Type B pancreatic cell (in vitro differentiated cells): ENCODE data around the gene WWTR1. TPM values are rescaled to one million over a fixed set of nuclear protein-coding genes. Genes with fewer than 3 reads are reported as not detected.

Experiments used
- DNase-seq: peaks from one replicate; pipeline ENCODE4 v3.0.0; 2021; ENCODE audit warnings: mixed read lengths; ENCODE audit not compliant: unreplicated experiment; ENCODE audit errors: extremely low spot score
- H3K27ac Mint-ChIP-seq: 2 replicates; pipeline ENCODE4 v1.8.0; 2021; ENCODE audit warnings: mild to moderate bottlenecking, mixed read lengths
- H3K27me3 Mint-ChIP-seq: 2 replicates; pipeline ENCODE4 v1.8.0; 2021; ENCODE audit warnings: mixed read lengths
- H3K36me3 Mint-ChIP-seq: 2 replicates; pipeline ENCODE4 v1.8.0; 2021; ENCODE audit warnings: mixed read lengths
- H3K4me1 Mint-ChIP-seq: one replicate; pipeline ENCODE4 v1.8.0; 2021; ENCODE audit warnings: mixed read lengths; ENCODE audit not compliant: unreplicated experiment
- H3K4me3 Mint-ChIP-seq: 2 replicates; pipeline ENCODE4 v1.8.0; 2021; ENCODE audit warnings: mild to moderate bottlenecking, mixed read lengths
- H3K9me3 Mint-ChIP-seq: 2 replicates; pipeline ENCODE4 v1.8.0; 2021; ENCODE audit warnings: mixed read lengths
- total RNA-seq: library from RNA; stranded (reverse); gene quantifications from 2 replicates; pipeline ENCODE4 v1.2.1, GENCODE V29; 2021; ENCODE audit warnings: low replicate concordance
- TF ChIP-seq, protein P1 (sequence below): fragments of 200-600 bp; sonication (generic); conservative IDR thresholded peaks from 2 replicates; pipeline ENCODE4 v1.5.0; 2021; ENCODE audit warnings: antibody characterized with exemption, mild to moderate bottlenecking

Gene WWTR1
- total RNA-seq, 1 donor from 2014 or later: 65.0 TPM

DNA sequence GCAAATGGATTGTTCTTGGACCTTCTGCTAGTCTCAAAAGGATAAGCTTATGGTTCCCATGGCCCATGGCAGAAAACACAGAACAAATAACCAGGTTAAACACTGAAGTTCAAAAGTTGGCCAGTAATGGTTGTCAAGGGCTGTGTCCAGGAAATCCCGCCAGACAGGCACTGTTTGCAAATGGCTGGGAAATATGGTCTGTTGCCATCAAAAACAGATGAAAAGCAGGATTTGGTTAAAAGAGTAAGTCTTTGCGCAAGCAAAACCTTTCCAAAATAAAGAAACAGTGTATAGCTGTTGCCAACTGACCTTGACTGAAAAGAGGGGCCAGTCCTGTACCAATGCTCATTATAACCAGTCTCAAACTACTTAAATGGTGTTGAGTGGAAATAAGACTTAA is 58.6 kb downstream of the WWTR1 start:
- Mint-ChIP-seq H3K27me3 (no peaks in the 10 kb centered on the region), H3K9me3 (no peaks in the 10 kb centered on the region), H3K36me3 (peaks cover 8% of the 10 kb centered on the region), H3K4me3 (no peak overlapping the region), H3K4me1 (peaks cover 27% of the 10 kb centered on the region), H3K27ac (no peak overlapping the region)
- TF ChIP-seq, protein P1, sequence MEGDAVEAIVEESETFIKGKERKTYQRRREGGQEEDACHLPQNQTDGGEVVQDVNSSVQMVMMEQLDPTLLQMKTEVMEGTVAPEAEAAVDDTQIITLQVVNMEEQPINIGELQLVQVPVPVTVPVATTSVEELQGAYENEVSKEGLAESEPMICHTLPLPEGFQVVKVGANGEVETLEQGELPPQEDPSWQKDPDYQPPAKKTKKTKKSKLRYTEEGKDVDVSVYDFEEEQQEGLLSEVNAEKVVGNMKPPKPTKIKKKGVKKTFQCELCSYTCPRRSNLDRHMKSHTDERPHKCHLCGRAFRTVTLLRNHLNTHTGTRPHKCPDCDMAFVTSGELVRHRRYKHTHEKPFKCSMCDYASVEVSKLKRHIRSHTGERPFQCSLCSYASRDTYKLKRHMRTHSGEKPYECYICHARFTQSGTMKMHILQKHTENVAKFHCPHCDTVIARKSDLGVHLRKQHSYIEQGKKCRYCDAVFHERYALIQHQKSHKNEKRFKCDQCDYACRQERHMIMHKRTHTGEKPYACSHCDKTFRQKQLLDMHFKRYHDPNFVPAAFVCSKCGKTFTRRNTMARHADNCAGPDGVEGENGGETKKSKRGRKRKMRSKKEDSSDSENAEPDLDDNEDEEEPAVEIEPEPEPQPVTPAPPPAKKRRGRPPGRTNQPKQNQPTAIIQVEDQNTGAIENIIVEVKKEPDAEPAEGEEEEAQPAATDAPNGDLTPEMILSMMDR: no peak
- DNase-seq: no peak

DNA sequence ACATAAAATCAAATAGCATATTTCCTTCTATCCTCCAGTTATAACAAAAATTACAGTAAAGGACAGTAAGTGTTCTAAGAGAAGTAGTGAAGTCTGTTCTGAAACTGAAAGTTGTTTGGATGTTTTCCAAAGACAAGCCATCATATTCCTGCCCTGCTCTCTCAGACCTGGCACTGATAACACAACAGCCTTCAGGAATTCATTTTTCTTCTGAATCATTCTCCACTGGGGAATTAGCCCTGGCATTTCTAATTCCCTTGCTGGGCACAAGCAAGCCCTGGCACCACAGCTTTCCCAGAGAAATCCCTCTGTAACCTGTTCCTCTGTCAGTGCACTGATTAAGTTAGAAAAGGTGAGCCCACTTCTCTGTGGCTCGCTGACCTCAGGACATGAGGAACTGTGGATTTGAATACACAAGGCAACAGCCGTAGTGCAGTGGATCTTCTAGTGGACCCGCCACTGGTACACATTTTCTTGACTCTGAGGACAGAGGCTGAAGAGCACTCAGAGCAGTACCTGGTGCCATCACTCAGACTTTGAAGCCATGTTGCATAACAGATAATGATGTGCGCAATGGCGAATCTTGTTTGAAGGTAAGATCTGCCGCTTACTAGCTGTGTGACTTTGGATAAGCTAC is 61.6 kb downstream of the WWTR1 start:
- TF ChIP-seq, protein P1: no peak
- no peak overlapping the region for H3K4me3 Mint-ChIP-seq
- no peak overlapping the region for H3K27ac Mint-ChIP-seq
- peaks cover 8% of the 10 kb centered on the region for H3K36me3 Mint-ChIP-seq
- H3K9me3 Mint-ChIP-seq: no peaks in the 10 kb centered on the region
- peaks cover 14% of the 10 kb centered on the region for H3K4me1 Mint-ChIP-seq
- no peaks in the 10 kb centered on the region for H3K27me3 Mint-ChIP-seq
- no peak for DNase-seq

DNA sequence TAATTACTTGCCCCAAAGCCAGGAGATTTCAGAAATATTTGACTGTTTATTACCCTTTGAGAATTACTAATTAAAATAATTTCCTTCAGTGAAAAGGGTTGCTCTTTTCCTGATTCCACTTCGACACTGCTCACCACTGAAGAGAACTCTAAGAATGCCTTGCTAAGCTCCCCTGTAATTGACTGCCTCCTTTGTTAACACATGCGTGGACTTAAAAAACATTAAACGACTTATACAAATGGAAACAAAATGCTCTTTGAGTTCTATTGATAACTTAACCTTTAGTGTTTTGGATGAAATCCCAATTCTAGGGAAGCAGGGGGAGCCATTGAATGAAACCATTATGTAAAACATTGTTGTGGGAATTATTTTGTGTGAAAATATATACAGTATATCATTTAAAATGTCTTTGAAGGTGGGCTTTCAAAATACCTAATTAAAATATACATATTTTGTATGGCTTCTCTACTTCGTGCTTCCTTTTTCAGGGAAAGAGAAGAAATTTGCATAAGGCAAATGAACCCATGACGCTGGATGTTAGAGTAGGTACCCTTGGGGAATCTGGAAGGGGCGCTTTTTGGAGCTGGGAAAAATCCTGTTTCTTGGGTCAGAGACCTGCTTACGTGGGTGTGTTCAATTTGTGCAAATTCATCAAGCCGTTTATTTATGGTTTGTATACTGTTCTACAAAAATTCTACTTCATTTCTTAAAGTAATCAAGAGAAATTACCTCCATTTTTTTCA is 64.2 kb downstream of the WWTR1 start:
- Mint-ChIP-seq H3K36me3 (peaks cover 4% of the 10 kb centered on the region), H3K4me1 (peaks cover 20% of the 10 kb centered on the region), H3K27me3 (no peaks in the 10 kb centered on the region), H3K4me3 (no peak overlapping the region), H3K27ac (no peak overlapping the region), H3K9me3 (no peaks in the 10 kb centered on the region)
- DNase-seq: no peak
- TF ChIP-seq, protein P1: no peak

DNA sequence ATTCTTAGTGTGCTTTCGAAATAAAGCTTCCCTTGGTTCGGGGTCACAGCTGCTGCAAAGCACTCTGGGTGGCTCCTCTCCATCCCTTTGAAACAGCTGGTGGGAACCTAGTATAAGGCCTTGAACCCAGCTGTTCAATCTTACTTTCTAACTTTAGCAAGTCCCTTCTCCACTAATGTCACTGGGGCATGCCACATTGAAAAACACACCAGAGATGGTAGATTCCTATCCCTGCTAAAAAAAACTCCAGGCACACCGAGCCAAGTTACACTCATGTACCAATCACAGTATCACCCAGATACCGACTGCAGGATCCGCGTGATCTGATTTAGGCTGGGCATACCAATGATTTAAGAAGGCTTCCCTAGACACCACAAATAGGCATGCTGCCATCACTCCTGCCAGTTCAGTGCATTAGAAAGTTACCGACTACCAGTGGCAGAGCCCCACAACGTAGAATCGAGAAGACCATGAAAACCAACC is 65.0 kb downstream of the WWTR1 start:
- Mint-ChIP-seq H3K27me3 (no peaks in the 10 kb centered on the region), H3K4me1 (peaks cover 26% of the 10 kb centered on the region), H3K4me3 (no peak overlapping the region), H3K27ac (no peak overlapping the region), H3K36me3 (peaks cover 4% of the 10 kb centered on the region), H3K9me3 (no peaks in the 10 kb centered on the region)
- TF ChIP-seq, protein P1: no peak
- DNase-seq: no peak

DNA sequence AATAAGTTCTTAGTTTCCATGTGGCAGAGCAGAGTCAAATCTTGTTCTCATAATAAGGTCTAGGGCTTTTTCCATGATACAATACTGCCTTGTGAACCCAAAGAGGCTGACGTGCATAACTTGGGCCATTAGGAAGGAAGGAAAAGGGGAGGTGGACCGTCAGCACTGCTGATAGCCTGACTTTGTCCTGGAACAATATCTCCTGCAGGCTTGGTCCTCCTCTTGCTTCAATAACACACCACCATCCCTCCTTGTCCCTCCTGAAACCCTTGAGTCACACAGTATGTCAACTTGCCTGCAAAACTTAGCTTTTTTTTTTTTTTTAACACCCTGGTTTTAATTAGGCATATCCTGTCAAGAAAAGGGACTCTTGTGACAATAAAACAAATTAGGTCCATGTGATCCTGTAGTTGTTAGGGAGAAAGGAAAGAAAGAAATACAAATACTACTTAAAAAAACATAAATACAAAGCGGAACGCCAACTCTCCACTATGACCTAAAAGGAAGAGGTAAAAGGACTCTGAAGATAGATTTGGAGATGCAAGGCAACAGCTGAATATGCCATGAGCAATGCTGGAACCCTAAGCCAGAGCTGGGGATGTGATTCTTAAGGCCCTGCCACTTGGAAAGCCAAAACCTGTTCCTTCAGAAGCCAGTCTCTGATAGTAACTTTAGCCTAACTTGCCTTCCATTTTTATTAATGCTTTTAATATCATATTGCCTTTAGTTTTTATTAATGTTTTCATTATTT is 67.0 kb downstream of the WWTR1 start:
- no peak overlapping the region for H3K27ac Mint-ChIP-seq
- H3K4me1 Mint-ChIP-seq: peaks cover 36% of the 10 kb centered on the region
- no peak for DNase-seq
- H3K9me3 Mint-ChIP-seq: no peaks in the 10 kb centered on the region
- no peak overlapping the region for H3K4me3 Mint-ChIP-seq
- TF ChIP-seq, protein P1: no peak
- H3K36me3 Mint-ChIP-seq: no peaks in the 10 kb centered on the region
- no peaks in the 10 kb centered on the region for H3K27me3 Mint-ChIP-seq
